ENCODE measurements around the gene GEMIN4. TPM values are rescaled to one million over a fixed set of nuclear protein-coding genes. Genes with fewer than 3 reads are reported as not detected.

The GEMIN4 gene
- total and polyA plus RNA-seq, 2 of the 8 experiments (the other 6 are each of a cell fraction or from before 2014, with no cell fraction given), result 32.1 to 51.9 TPM

DNA sequence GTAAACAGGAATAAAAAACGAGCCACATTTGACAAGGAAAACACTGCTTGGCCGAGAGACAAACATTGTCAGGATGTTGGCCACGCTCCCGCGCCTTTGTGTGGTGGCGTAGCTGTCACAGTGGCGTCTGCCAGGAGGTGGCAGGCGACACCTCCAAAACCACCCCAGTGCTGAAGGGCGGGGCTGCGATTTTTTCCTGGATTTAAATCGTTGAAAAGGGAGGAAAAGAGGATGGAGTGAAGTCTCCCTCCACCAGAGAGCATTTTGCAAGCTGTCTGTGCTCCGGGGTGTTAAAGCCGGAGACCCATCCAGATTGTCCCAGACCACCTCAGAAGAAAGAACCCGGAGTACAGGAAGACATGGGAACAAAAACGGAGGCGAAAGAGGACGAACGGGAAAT lies 42.8 kb upstream of the GEMIN4 start:
- CTCF ChIA-PET (ENCODE audit: partially characterized antibody), result interaction anchor here (0.6 to 17.5 kb wide), 28 partner anchors 10 to 369 kb away, joined by 3 to 258 read pairs (median 4); partner anchors contain the start of genes GLOD4, MRM3, NXN and TIMM22
- H3K27me3 ChIP-seq (replicated peaks in 1 of 4; ENCODE audit: control insufficient read depth in 3 of 4, extremely low read depth in 1 of 4, insufficient read depth in 3 of 4, low read length in 3 of 4), result no peaks in the 10 kb centered on the region
- FAIRE-seq (peak; percentile 74), DNase-seq (ENCODE audit: low read depth in 1 of 2, low spot score in 2 of 2) (peak in 1 of 2 experiments; percentile 83)
- H3K9ac ChIP-seq (replicated peaks in 1 of 4; ENCODE audit: extremely low read depth in 1 of 4, low read depth in 3 of 4, low read length in 3 of 4), result no peak overlapping the region
- H4K91ac ChIP-seq (replicated peaks; ENCODE audit: insufficient read length, low read length), result no peak overlapping the region
- H2AK5ac ChIP-seq (ENCODE audit: low read depth, low read length), result no peak overlapping the region
- no peaks in the 10 kb centered on the region for H3K23me2 ChIP-seq (ENCODE audit: low read depth, low read length)
- no peak overlapping the region for H2BK5ac ChIP-seq (ENCODE audit: low read depth, low read length)
- H2BK120ac ChIP-seq (replicated peaks; ENCODE audit: low read depth, low read length), result no peak overlapping the region
- WGBS, 2 experiments (ENCODE audit: extremely low coverage in 1 of 2, insufficient coverage in 1 of 2, insufficient read length in 1 of 2, insufficient replicate concordance in 2 of 2, low coverage in 1 of 2, low lambda C conversion rate in 2 of 2, missing lambda C conversion rate in 1 of 2), result 39% methylated on average over 18 of the region's 18 CpGs; no CpG with 5 or more reads in 1 of the 2 experiments
- H3K56ac ChIP-seq (replicated peaks; ENCODE audit: insufficient read length, low read depth, low read length), result no peak overlapping the region
- POLR2A ChIA-PET (ENCODE audit: partially characterized antibody), result interaction anchor here (0.7 to 1.9 kb wide), 7 partner anchors 8 to 201 kb away, joined by 3 to 9 read pairs (median 5); partner anchors contain the start of genes NXN and TIMM22
- H3K23ac ChIP-seq (ENCODE audit: insufficient read length), result no peak overlapping the region
- no peak overlapping the region for H3K4ac ChIP-seq (replicated peaks; ENCODE audit: insufficient read length, low read depth, low read length)
- no peaks in the 10 kb centered on the region; the same call in 1 of the 2 replicates for H3K79me1 ChIP-seq (ENCODE audit: low read depth, low read length)
- H4K8ac ChIP-seq (ENCODE audit: extremely low read depth, insufficient read depth, low read length), result no peak overlapping the region
- H2BK15ac ChIP-seq (ENCODE audit: low read length), result no peak overlapping the region
- H3K36me3 ChIP-seq (ENCODE audit: control insufficient read depth in 2 of 4, insufficient read depth in 4 of 4, low read length in 3 of 4), result peaks cover 0 to 4% (median 1%) of the 10 kb centered on the region in 4 experiments; a peak in 3 of 8 replicates
- no peaks in the 10 kb centered on the region for H3K79me2 ChIP-seq (ENCODE audit: control insufficient read depth in 1 of 2, insufficient read depth in 2 of 2, low read length in 2 of 2)
- H4K5ac ChIP-seq (ENCODE audit: insufficient read length, low read depth, low read length), result no peak overlapping the region
- no peak overlapping the region for H2BK12ac ChIP-seq (ENCODE audit: low read depth, low read length)
- H4K20me1 ChIP-seq (replicated peaks in 1 of 2; ENCODE audit: control insufficient read depth in 1 of 2, insufficient read depth in 2 of 2, low read length in 2 of 2), result peaks cover 0 to 5% of the 10 kb centered on the region in 2 experiments
- H3K4me3 ChIP-seq (ENCODE audit: extremely low read depth in 1 of 4, insufficient read depth in 2 of 4, low read depth in 3 of 4, low read length in 4 of 4), result no peak overlapping the region
- H2BK20ac ChIP-seq (ENCODE audit: low read length), result no peak overlapping the region
- H3K9me3 ChIP-seq (ENCODE audit: insufficient read depth in 2 of 2, low read depth in 1 of 2, low read length in 1 of 2), result no peaks in the 10 kb centered on the region
- peak; percentile 86 to 93 (median 92) for TF ChIP-seq CTCF (IDR thresholded peaks at IDR 0.05; ENCODE audit: control extremely low read depth in 1 of 3, insufficient read depth in 1 of 3, low read depth in 1 of 3, low read length in 3 of 3)
- 0 out of 2 replicates have a peak, but pooled peaks have one; percentile 69 for TF ChIP-seq ATF2 (IDR thresholded peaks at IDR 0.05; ENCODE audit: low read length)
- TF ChIP-seq CBX8 (IDR thresholded peaks at IDR 0.05; ENCODE audit: borderline replicate concordance, low read depth, low read length), result no peak
- no peak for TF ChIP-seq MAFK (IDR thresholded peaks at IDR 0.05; ENCODE audit: low read depth, low read length)
- TF ChIP-seq SIN3A (conservative IDR thresholded peaks at IDR 0.05 in 1 of 2, IDR thresholded peaks at IDR 0.05 in 1 of 2; ENCODE audit: low read depth in 1 of 2, low read length in 2 of 2), result peak in 1 of 2 experiments; percentile 79; a peak in 1 of 4 replicates
- peak; percentile 93 to 95 for TF ChIP-seq RAD21 (IDR thresholded peaks at IDR 0.05 in 1 of 2, conservative IDR thresholded peaks at IDR 0.05 in 1 of 2; ENCODE audit: low read depth in 2 of 2, low read length in 2 of 2)
- TF ChIP-seq CHD2 (IDR thresholded peaks at IDR 0.05; ENCODE audit: low read length), result no peak
- peaks cover 0 to 13% (median 2%) of the 10 kb centered on the region in 4 experiments; a peak in 5 of 7 replicates for H3K4me1 ChIP-seq (replicated peaks in 1 of 4; ENCODE audit: control insufficient read depth in 3 of 4, insufficient read depth in 4 of 4, low read length in 3 of 4)
- no peak overlapping the region for H3K18ac ChIP-seq (ENCODE audit: extremely low read depth, low read length)
- no peak overlapping the region for H2AFZ ChIP-seq (ENCODE audit: low read length)
- H3K4me2 ChIP-seq (ENCODE audit: insufficient read depth in 1 of 2, low read depth in 2 of 2, low read length in 2 of 2), result no peak overlapping the region
- H3K14ac ChIP-seq (ENCODE audit: insufficient read length), result no peak overlapping the region
- H3K27ac ChIP-seq (ENCODE audit: low read depth, low read length), result 0 out of 2 replicates have a peak overlapping the region, but pooled peaks have one; percentile 0
